K562 (cell line): ENCODE measurements around the gene PTPRT.

ENCODE experiments used
- HNRNPK ChIP-seq: fragments of 200-400 bp; formaldehyde crosslinking; IDR thresholded peaks from one replicate; pipeline ENCODE4 v1.6.1; 2018; ENCODE audit warnings: mild to moderate bottlenecking, low read depth, low read length; ENCODE audit not compliant: poor library complexity, severe bottlenecking
- POLR2A ChIP-seq: fragments of 450-650 bp; conservative IDR thresholded peaks from 2 replicates; pipeline ENCODE4 v1.6.1; 2016
- REST ChIP-seq, 2 experiments: fragments of 450-650 bp; formaldehyde crosslinking in 1 of 2; IDR thresholded peaks; 2 replicates each; pipeline versions ENCODE4 v1.4.0 to v1.6.1; 2014 to 2020; ENCODE audit warnings: mild to moderate bottlenecking in 2 of 2, borderline replicate concordance in 1 of 2, low read depth in 1 of 2
- TF ChIP-seq, protein P1 (sequence below): fragments of 250-450 bp; sonication (Bioruptor Pico); IDR thresholded peaks from 2 replicates; pipeline ENCODE4 v1.4.0; 2020; ENCODE audit warnings: mild to moderate bottlenecking, moderate library complexity
- TF ChIP-seq, protein P2 (sequence below), 2 experiments: fragments of 450-650 bp in 1 of 2; sonication (generic) in 1 of 2; formaldehyde crosslinking; conservative IDR thresholded peaks; 2 replicates each; pipeline versions ENCODE4 v1.4.0 to v1.8.1; 2020 to 2022; ENCODE audit warnings: mild to moderate bottlenecking in 1 of 2, missing genetic modification reagents in 1 of 2

GRCh38 chr20:42193119-42193518 lies 996.6 kb downstream of the PTPRT start:
- TF ChIP-seq POLR2A (no peak), REST (IDR thresholded peaks at IDR 0.05; ENCODE audit: borderline replicate concordance) (no peak), REST (CRISPR knock-in tag; IDR thresholded peaks at IDR 0.05; ENCODE audit: low read depth) (no peak), HNRNPK (no peak)
- TF ChIP-seq, protein P1, sequence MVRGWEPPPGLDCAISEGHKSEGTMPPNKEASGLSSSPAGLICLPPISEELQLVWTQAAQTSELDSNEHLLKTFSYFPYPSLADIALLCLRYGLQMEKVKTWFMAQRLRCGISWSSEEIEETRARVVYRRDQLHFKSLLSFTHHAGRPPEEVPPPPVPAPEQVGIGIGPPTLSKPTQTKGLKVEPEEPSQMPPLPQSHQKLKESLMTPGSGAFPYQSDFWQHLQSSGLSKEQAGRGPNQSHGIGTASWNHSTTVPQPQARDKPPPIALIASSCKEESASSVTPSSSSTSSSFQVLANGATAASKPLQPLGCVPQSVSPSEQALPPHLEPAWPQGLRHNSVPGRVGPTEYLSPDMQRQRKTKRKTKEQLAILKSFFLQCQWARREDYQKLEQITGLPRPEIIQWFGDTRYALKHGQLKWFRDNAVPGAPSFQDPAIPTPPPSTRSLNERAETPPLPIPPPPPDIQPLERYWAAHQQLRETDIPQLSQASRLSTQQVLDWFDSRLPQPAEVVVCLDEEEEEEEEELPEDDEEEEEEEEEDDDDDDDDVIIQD, result no peak
- TF ChIP-seq, protein P2, sequence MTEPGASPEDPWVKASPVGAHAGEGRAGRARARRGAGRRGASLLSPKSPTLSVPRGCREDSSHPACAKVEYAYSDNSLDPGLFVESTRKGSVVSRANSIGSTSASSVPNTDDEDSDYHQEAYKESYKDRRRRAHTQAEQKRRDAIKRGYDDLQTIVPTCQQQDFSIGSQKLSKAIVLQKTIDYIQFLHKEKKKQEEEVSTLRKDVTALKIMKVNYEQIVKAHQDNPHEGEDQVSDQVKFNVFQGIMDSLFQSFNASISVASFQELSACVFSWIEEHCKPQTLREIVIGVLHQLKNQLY (CRISPR knock-in tag; conservative IDR thresholded peaks at IDR 0.05), result no peak
